Bronchial epithelial cell (primary cell): Measurements from ENCODE around the gene STK32A. TPM values are rescaled to one million over a fixed set of nuclear protein-coding genes. Genes with fewer than 3 reads are reported as not detected.

Experiments
- DNase-seq: peaks from one replicate; pipeline ENCODE4 v3.0.0-alpha.2; 2010; ENCODE audit warnings: low read depth
- FAIRE-seq: peaks from 2 replicates; lab custom pipeline; 2011; peaks lifted over from hg19 to GRCh38; lab: Jason Lieb, UNC
- H3K27me3 ChIP-seq: 2 replicates; pipeline ENCODE4 v1.5.1; 2011; ENCODE audit warnings: low read length; ENCODE audit not compliant: control insufficient read depth, insufficient read depth
- H3K36me3 ChIP-seq: 2 replicates; pipeline ENCODE4 v1.5.1; 2011; ENCODE audit warnings: low read length; ENCODE audit not compliant: control insufficient read depth, insufficient read depth
- H3K4me3 ChIP-seq: 2 replicates; pipeline ENCODE4 v1.5.1; 2011; ENCODE audit warnings: mild to moderate bottlenecking, low read depth, low read length, control low read depth
- CTCF ChIP-seq: IDR thresholded peaks from 2 replicates; pipeline ENCODE4 v1.5.1; 2011; ENCODE audit warnings: mild to moderate bottlenecking, moderate library complexity, low read length, control low read depth, inconsistent platforms; ENCODE audit not compliant: insufficient read depth, severe bottlenecking
- total RNA-seq: library from RNA; depleted of rRNA; stranded (reverse); fragments of >200 nt; gene quantifications from 2 replicates; pipeline ENCODE4 v1.2.1, GENCODE V29; 2014

The STK32A gene
- total RNA-seq, 1 donor from 2014 or later = 5.5 TPM

- FAIRE-seq (no peak), DNase-seq (no peak)
- TF ChIP-seq CTCF = no peak
- Histone ChIP-seq H3K36me3 (no peaks in the 10 kb centered on the region), H3K27me3 (no peaks in the 10 kb centered on the region), H3K4me3 (no peak overlapping the region)
Measured at GRCh38 chr5:147436596-147436995, 201.8 kb downstream of the STK32A start.

- H3K27me3 ChIP-seq = no peaks in the 10 kb centered on the region
- DNase-seq (no peak), FAIRE-seq (no peak)
- TF ChIP-seq CTCF = no peak
- H3K36me3 ChIP-seq = no peaks in the 10 kb centered on the region
- no peak overlapping the region for H3K4me3 ChIP-seq
Measured at GRCh38 chr5:147437161-147437596, 202.4 kb downstream of the STK32A start.
